WTC11 (cell line): ENCODE data around the gene SELENOF. TPM values are rescaled to one million over a fixed set of nuclear protein-coding genes. Genes with fewer than 3 reads are reported as not detected.

Experiments used
- ATAC-seq: fragments of 200-7000 bp; cut with Tn5 transposase; 2 replicates; pipeline ENCODE4 v1.10.0; 2021; ENCODE audit warnings: mild to moderate bottlenecking, moderate library complexity
- CTCF ChIA-PET: fragments of 300-600 bp; sonication (Branson Sonifier 250); formaldehyde crosslinking; loops from one replicate; lab custom pipeline; 2021; ENCODE audit warnings: antibody characterized with exemption; lab: Charles Lee
- POLR2A ChIA-PET: fragments of 350-600 bp; sonication (Branson Sonifier 250); formaldehyde crosslinking; loops from one replicate; lab custom pipeline; 2021; ENCODE audit warnings: antibody characterized with exemption; lab: Charles Lee
- DNase-seq: peaks from one replicate; pipeline ENCODE4 v3.0.0; 2021; ENCODE audit warnings: low spot score
- H3K27ac Mint-ChIP-seq: 2 replicates; pipeline ENCODE4 v1.8.0; 2021; ENCODE audit warnings: mixed read lengths
- H3K27me3 Mint-ChIP-seq: 2 replicates; pipeline ENCODE4 v1.8.0; 2021; ENCODE audit warnings: low read depth, mild to moderate bottlenecking, moderate library complexity, mixed read lengths
- H3K36me3 Mint-ChIP-seq: 2 replicates; pipeline ENCODE4 v1.8.0; 2021; ENCODE audit warnings: mixed read lengths
- H3K4me1 Mint-ChIP-seq: 2 replicates; pipeline ENCODE4 v1.8.0; 2022; ENCODE audit warnings: mixed read lengths
- H3K4me3 Mint-ChIP-seq: 2 replicates; pipeline ENCODE4 v1.8.0; 2021; ENCODE audit warnings: mild to moderate bottlenecking, moderate library complexity, mixed read lengths
- H3K9me3 Mint-ChIP-seq: 2 replicates; pipeline ENCODE4 v1.8.0; 2021; ENCODE audit warnings: mixed read lengths
- ATF1 ChIP-seq: sonication (generic); formaldehyde crosslinking; IDR thresholded peaks from 2 replicates; pipeline ENCODE4 v1.8.1; 2023; ENCODE audit warnings: mild to moderate bottlenecking, moderate library complexity, missing genetic modification reagents
- ATF2 ChIP-seq: sonication (generic); formaldehyde crosslinking; IDR thresholded peaks from 2 replicates; pipeline ENCODE4 v1.8.1; 2022; ENCODE audit warnings: low read depth, missing genetic modification reagents, borderline replicate concordance
- ATF3 ChIP-seq: sonication (generic); formaldehyde crosslinking; conservative IDR thresholded peaks from 2 replicates; pipeline ENCODE4 v1.8.1; 2022; ENCODE audit warnings: mild to moderate bottlenecking, missing genetic modification reagents
- CREB1 ChIP-seq: sonication (generic); formaldehyde crosslinking; IDR thresholded peaks from 2 replicates; pipeline ENCODE4 v1.8.0; 2023; ENCODE audit warnings: mild to moderate bottlenecking, missing genetic modification reagents
- E2F4 ChIP-seq: sonication (generic); formaldehyde crosslinking; IDR thresholded peaks from 2 replicates; pipeline ENCODE4 v1.8.1; 2022; ENCODE audit warnings: low read depth, mild to moderate bottlenecking, moderate library complexity, missing genetic modification reagents, borderline replicate concordance
- GRHL2 ChIP-seq: fragments of 250-450 bp; sonication (Bioruptor Pico); IDR thresholded peaks from 2 replicates; pipeline ENCODE4 v1.8.0; 2022; ENCODE audit warnings: mild to moderate bottlenecking, moderate library complexity; ENCODE audit not compliant: insufficient replicate concordance, severe bottlenecking
- JAZF1 ChIP-seq: fragments of 250-450 bp; sonication (Bioruptor Pico); IDR thresholded peaks from 2 replicates; pipeline ENCODE4 v1.9.0; 2021; ENCODE audit warnings: moderate library complexity, mild to moderate bottlenecking, inconsistent platforms
- JUN ChIP-seq: sonication (generic); formaldehyde crosslinking; IDR thresholded peaks from 2 replicates; pipeline ENCODE4 v1.8.0; 2023; ENCODE audit warnings: mild to moderate bottlenecking, missing genetic modification reagents
- MXD4 ChIP-seq: fragments of 250-450 bp; sonication (Bioruptor Pico); IDR thresholded peaks from 2 replicates; pipeline ENCODE4 v1.8.0; 2021; ENCODE audit warnings: mild to moderate bottlenecking, moderate library complexity, borderline replicate concordance
- NR3C1 ChIP-seq: sonication (generic); formaldehyde crosslinking; conservative IDR thresholded peaks from 2 replicates; pipeline ENCODE4 v1.8.1; 2023; ENCODE audit warnings: low read depth, mild to moderate bottlenecking, missing genetic modification reagents
- SOX15 ChIP-seq: fragments of 250-450 bp; sonication (Bioruptor Pico); IDR thresholded peaks from 2 replicates; pipeline ENCODE4 v1.9.0; 2021; ENCODE audit warnings: mild to moderate bottlenecking
- TCF7 ChIP-seq: sonication (generic); formaldehyde crosslinking; IDR thresholded peaks from 2 replicates; pipeline ENCODE4 v1.8.0; 2022; ENCODE audit warnings: mild to moderate bottlenecking, low read depth, missing genetic modification reagents, moderate library complexity
- TEAD1 ChIP-seq: sonication (generic); formaldehyde crosslinking; IDR thresholded peaks from 2 replicates; pipeline ENCODE4 v1.8.0; 2022; ENCODE audit warnings: mild to moderate bottlenecking, missing genetic modification reagents
- TEAD4 ChIP-seq: sonication (generic); formaldehyde crosslinking; IDR thresholded peaks from 2 replicates; pipeline ENCODE4 v1.8.0; 2022; ENCODE audit warnings: mild to moderate bottlenecking, missing genetic modification reagents
- ZMAT4 ChIP-seq: fragments of 250-450 bp; sonication (Bioruptor Pico); IDR thresholded peaks from 2 replicates; pipeline ENCODE4 v1.9.0; 2021; ENCODE audit warnings: mild to moderate bottlenecking
- ZNF263 ChIP-seq: sonication (generic); formaldehyde crosslinking; IDR thresholded peaks from 2 replicates; pipeline ENCODE4 v1.8.1; 2022; ENCODE audit warnings: low read depth, mild to moderate bottlenecking, moderate library complexity, missing genetic modification reagents
- ZNF416 ChIP-seq: fragments of 250-450 bp; sonication (Bioruptor Pico); IDR thresholded peaks from 2 replicates; pipeline ENCODE4 v1.9.0; 2021; ENCODE audit warnings: mild to moderate bottlenecking, inconsistent platforms
- total RNA-seq: library from RNA; stranded (reverse); gene quantifications from 3 replicates; pipeline ENCODE4 v1.2.3, GENCODE V29; 2021
- TF ChIP-seq, protein P1 (sequence below): sonication (generic); formaldehyde crosslinking; IDR thresholded peaks from 2 replicates; pipeline ENCODE4 v1.8.1; 2023; ENCODE audit warnings: mild to moderate bottlenecking, moderate library complexity, missing genetic modification reagents

The SELENOF gene
- total RNA-seq, 1 experiment from 2014 or later, result 156 TPM

GRCh38 chr1:86832433-86832832 is 81.5 kb downstream of the SELENOF start:
- Mint-ChIP-seq H3K4me1 (peaks cover 5% of the 10 kb centered on the region), H3K27ac (no peak overlapping the region), H3K36me3 (no peaks in the 10 kb centered on the region), H3K9me3 (peaks cover 3% of the 10 kb centered on the region; the same call in 1 of the 2 replicates), H3K27me3 (no peaks in the 10 kb centered on the region), H3K4me3 (no peak overlapping the region)
- no peak for ATAC-seq
- TF ChIP-seq SOX15 (CRISPR knock-in tag), result no peak
- TF ChIP-seq ATF1 (CRISPR knock-in tag), result no peak
- TF ChIP-seq ATF3 (CRISPR knock-in tag), result no peak
- no peak for TF ChIP-seq ZMAT4 (CRISPR knock-in tag)
- ChIA-PET CTCF (interaction anchor here (1.7 kb wide), 2 partner anchors 15 to 143 kb away, joined by 3 to 7 read pairs; no protein-coding TSS in a partner anchor), POLR2A (no interaction called here)
- no peak for DNase-seq

DNA sequence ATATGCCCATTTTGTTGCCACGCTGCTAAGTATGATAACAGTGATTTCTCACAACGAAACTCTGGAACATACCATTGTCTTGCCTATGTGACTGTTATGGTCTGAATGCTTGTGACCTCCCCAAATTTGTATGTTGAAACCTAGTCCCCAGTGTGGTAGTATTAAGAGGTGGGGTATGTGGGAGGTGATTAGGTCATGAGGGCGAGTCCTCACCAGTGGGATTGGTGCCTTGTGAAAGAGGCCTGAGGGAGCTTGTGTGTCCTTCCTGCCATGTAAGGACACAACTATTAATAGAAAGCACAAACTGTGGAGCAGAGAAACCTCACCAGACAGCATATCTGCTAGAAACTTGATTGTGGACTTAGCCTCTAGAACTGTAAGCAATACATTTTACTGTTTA is 84.6 kb downstream of the SELENOF start:
- CTCF ChIA-PET, result interaction anchor here (1.2 kb wide), 1 partner anchor 135 kb away, joined by 3 read pairs; no protein-coding TSS in a partner anchor
- TF ChIP-seq JUN, result no peak
- TF ChIP-seq CREB1 (CRISPR knock-in tag), result no peak
- no peak for TF ChIP-seq TEAD4
- no peak for TF ChIP-seq JAZF1
- TF ChIP-seq ATF2 (CRISPR knock-in tag), result no peak
- no peak for TF ChIP-seq ZNF263 (CRISPR knock-in tag)
- TF ChIP-seq TCF7 (CRISPR knock-in tag), result no peak
- TF ChIP-seq TEAD1 (CRISPR knock-in tag), result no peak
- no peak for TF ChIP-seq E2F4 (CRISPR knock-in tag)
- no peak for TF ChIP-seq GRHL2
- TF ChIP-seq MXD4 (CRISPR knock-in tag), result no peak
- Mint-ChIP-seq H3K9me3 (peaks cover 3% of the 10 kb centered on the region; the same call in 1 of the 2 replicates), H3K4me1 (peaks cover 6% of the 10 kb centered on the region), H3K27ac (no peak overlapping the region), H3K27me3 (no peaks in the 10 kb centered on the region), H3K36me3 (no peaks in the 10 kb centered on the region), H3K4me3 (no peak overlapping the region)
- POLR2A ChIA-PET, result no interaction called here
- DNase-seq (no peak), ATAC-seq (no peak)

DNA sequence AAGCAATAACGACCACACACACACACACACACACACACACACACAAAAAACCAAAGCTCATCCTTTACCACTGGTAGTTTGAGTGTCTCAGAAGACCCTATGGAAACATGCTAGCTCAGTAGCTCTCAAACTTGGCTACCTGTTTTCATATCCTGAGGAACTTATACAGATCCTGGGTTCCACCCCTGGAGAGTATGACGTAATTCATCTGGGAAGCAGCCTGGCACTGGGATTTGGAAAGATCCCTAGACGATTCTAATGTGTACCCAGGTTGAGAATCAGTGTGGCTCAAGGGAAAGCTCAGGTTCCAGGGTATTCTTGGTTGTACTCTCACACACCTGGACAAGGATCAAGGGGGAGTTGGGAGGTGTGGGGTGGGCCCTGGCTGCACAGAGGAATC is 85.9 kb downstream of the SELENOF start:
- peaks cover 13% of the 10 kb centered on the region for H3K4me1 Mint-ChIP-seq
- CTCF ChIA-PET, result interaction anchor here (0.7 kb wide), 1 partner anchor 123 kb away, joined by 3 read pairs; no protein-coding TSS in a partner anchor
- ATAC-seq, result no peak

More for the DNA sequence above, 85.9 kb downstream of the SELENOF start:
- Mint-ChIP-seq H3K9me3 (no peaks in the 10 kb centered on the region), H3K27me3 (no peaks in the 10 kb centered on the region), H3K36me3 (no peaks in the 10 kb centered on the region), H3K27ac (no peak overlapping the region), H3K4me3 (no peak overlapping the region)
- POLR2A ChIA-PET, result no interaction called here
- no peak for DNase-seq
- no peak for TF ChIP-seq NR3C1 (CRISPR knock-in tag)
- no peak for TF ChIP-seq ZNF416 (CRISPR knock-in tag)
- TF ChIP-seq, protein P1, sequence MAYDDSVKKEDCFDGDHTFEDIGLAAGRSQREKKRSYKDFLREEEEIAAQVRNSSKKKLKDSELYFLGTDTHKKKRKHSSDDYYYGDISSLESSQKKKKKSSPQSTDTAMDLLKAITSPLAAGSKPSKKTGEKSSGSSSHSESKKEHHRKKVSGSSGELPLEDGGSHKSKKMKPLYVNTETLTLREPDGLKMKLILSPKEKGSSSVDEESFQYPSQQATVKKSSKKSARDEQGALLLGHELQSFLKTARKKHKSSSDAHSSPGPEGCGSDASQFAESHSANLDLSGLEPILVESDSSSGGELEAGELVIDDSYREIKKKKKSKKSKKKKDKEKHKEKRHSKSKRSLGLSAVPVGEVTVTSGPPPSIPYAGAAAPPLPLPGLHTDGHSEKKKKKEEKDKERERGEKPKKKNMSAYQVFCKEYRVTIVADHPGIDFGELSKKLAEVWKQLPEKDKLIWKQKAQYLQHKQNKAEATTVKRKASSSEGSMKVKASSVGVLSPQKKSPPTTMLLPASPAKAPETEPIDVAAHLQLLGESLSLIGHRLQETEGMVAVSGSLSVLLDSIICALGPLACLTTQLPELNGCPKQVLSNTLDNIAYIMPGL (CRISPR knock-in tag), result no peak
